ENCODE data around the gene COL5A1. TPM values are rescaled to one million over a fixed set of nuclear protein-coding genes. Genes with fewer than 3 reads are reported as not detected.

The COL5A1 gene
- total RNA-seq, 4 donors from 2014 or later = 51.9 to 78.3 (median 62.4) TPM

GRCh38 chr9:134730011-134730760 is 88.6 kb downstream of the COL5A1 start:
- H3K4me1 ChIP-seq = peaks cover 0 to 57% (median 18%) of the 10 kb centered on the region in 4 donors
- H3K36me3 ChIP-seq = peaks cover 0 to 48% (median 5%) of the 10 kb centered on the region in 3 donors
- no peak for TF ChIP-seq POLR2A (IDR thresholded peaks at IDR 0.05)
- no peak for TF ChIP-seq CTCF (IDR thresholded peaks at IDR 0.05)
- TF ChIP-seq EP300 (IDR thresholded peaks at IDR 0.05) = peak in 1 of 2 donors; percentile 67
- H3K27ac ChIP-seq = peak overlapping the region in 1 of 4 donors; percentile 81
- peak; percentile 69 to 79 for DNase-seq (ENCODE audit: low spot score in 2 of 2)
- no peaks in the 10 kb centered on the region for H3K9me3 ChIP-seq
- no peak overlapping the region for H3K4me3 ChIP-seq
- no peaks in the 10 kb centered on the region for H3K27me3 ChIP-seq
- 73 to 76% methylated on average over 17 to 19 of the region's 23 CpGs for WGBS, 2 donors

- no peak for TF ChIP-seq POLR2A (IDR thresholded peaks at IDR 0.05)
- no peak for TF ChIP-seq CTCF (IDR thresholded peaks at IDR 0.05)
- TF ChIP-seq EP300 (IDR thresholded peaks at IDR 0.05) = no peak
- no peak for DNase-seq (ENCODE audit: low spot score in 2 of 2)
- Histone ChIP-seq H3K4me1 (peaks cover 0 to 59% (median 18%) of the 10 kb centered on the region in 4 donors), H3K4me3 (no peak overlapping the region), H3K27ac (peak overlapping the region in 1 of 4 donors; percentile 81), H3K36me3 (peaks cover 0 to 55% (median 5%) of the 10 kb centered on the region in 3 donors), H3K27me3 (no peaks in the 10 kb centered on the region), H3K9me3 (no peaks in the 10 kb centered on the region)
- 87 to 92% methylated on average over 17 to 22 of the region's 22 CpGs for WGBS, 2 donors
These were observed 89.3 kb downstream of the COL5A1 start for GRCh38 chr9:134730761-134731496.

- Histone ChIP-seq H3K4me1 (peaks cover 0 to 60% (median 18%) of the 10 kb centered on the region in 4 donors), H3K27ac (peak overlapping the region in 1 of 4 donors; percentile 81)
- 87 to 91% methylated on average over 41 to 45 of the region's 45 CpGs for WGBS, 2 donors
These were observed 90.1 kb downstream of the COL5A1 start for GRCh38 chr9:134731497-134732391.

More at GRCh38 chr9:134731497-134732391, 90.1 kb downstream of the COL5A1 start:
- H3K4me3 ChIP-seq = no peak overlapping the region
- DNase-seq (ENCODE audit: low spot score in 2 of 2) = no peak
- peaks cover 0 to 60% (median 5%) of the 10 kb centered on the region in 3 donors for H3K36me3 ChIP-seq
- no peaks in the 10 kb centered on the region for H3K27me3 ChIP-seq
- TF ChIP-seq CTCF (IDR thresholded peaks at IDR 0.05) (no peak), EP300 (IDR thresholded peaks at IDR 0.05) (no peak), POLR2A (IDR thresholded peaks at IDR 0.05) (no peak)
- no peaks in the 10 kb centered on the region for H3K9me3 ChIP-seq

Measured in tibial nerve (tissue), 4 donors.